GOT3 (cell line): ENCODE data around the gene OMP.

ENCODE experiments used
- DNase-seq: peaks from one replicate; lab custom pipeline; 2025; ENCODE audit warnings: mixed read lengths; lab: John Stamatoyannopoulos, UW

OMP gene

DNA sequence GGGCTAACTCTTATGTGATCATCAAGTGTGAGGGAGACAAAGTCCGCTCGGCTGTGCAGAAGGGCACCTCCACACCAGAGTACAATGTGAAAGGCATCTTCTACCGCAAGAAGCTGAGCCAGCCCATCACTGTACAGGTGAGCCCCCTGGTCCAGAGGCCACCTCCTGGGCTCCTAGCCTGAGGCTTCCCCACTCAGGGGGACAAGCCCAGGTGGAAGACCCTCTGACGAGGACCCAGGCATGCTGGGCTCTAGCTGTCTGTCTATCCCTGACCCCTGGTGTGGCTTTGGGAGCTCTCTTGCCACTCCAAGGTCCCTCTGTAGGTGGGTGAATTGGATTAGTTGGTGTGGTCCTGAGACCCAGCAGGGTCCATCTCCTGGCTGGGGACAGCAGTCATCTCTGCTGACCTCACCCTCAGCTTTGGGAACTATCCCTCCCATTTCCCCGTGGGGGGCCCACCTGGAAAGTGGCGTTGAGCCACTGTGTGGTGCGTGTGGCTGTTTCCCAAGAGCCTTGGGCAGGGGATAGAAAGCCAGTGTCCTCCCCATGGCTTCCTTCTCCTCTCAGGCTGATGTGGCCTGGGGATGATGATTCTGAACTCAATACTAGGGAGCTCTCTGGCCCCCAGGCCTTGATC is 20.1 kb downstream of the OMP start:
- no peak for DNase-seq

DNA sequence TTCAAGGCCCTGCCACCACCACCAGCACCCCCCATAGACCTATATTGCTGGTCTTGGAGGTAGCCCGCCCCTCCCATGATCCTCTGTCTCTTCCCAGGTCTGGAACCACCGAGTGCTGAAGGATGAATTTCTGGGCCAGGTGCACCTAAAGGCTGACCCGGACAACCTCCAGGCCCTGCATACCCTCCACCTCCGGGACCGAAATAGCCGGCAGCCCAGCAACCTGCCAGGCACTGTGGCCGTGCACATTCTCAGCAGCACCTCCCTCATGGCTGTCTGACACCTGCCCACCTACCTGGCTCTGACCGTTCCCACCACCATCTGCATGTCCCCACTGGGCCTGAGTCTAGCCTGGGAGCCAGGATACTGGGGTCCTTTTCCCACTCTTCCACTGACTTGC is 21.0 kb downstream of the OMP start:
- no peak for DNase-seq

DNA sequence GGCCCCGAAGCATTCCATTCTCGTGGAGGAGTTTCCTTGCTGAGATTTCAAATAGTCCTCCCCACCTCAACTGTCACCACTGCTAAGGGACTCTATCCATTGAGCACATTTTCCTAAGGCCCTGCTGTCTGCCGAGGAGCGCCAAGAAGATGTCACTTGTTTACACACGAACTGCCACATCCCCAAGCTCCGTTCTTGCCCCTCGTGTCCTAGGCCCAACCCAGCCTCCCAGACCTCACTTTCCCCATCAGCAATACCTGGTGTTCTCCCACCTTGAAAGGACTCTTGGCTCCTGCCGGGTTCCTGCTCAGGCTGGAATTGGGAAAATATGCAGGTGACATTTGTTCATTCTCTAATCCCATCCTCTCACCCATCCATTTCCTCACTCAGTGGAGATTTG is 21.4 kb downstream of the OMP start:
- no peak for DNase-seq

DNA sequence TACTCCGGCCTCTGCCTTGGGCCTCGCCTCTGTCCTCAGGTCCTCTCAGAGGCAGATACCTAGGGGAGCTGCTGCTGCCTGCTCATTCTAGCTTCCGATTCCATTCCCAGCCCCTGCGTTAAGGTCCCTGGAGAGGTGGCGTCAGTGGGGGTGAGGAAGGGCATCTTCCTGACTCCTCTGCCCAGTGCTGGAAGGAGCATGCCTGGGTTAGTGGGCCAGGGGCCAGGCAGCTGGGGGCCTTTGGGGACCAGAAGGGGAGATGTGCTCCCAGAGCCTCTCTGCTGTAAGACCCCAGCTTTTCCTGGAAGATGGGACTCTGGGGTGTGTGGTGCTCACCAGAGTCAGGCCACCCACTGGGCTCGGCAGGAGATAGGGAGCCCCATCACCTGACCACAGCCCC is 21.8 kb downstream of the OMP start:
- DNase-seq = no peak

DNA sequence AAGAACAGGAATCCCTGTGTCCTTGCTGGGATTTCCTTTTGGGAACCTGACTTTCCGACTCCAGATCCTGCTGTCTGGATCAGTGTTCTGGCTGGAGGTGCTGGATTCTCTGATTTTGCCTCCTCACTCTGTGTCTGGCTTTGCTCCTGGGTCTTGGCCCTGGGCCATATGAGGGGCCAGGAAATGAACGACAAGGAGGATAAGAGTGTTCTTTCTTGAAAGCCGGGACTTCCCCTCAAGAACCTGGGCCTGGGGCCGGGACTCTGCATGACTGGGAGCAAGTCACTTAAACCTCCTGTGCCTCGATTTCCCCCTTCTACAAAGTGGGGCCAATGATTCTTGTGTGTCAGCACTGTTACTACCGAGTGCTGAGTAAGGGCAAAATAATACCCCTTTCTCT is 22.6 kb downstream of the OMP start:
- DNase-seq = no peak

DNA sequence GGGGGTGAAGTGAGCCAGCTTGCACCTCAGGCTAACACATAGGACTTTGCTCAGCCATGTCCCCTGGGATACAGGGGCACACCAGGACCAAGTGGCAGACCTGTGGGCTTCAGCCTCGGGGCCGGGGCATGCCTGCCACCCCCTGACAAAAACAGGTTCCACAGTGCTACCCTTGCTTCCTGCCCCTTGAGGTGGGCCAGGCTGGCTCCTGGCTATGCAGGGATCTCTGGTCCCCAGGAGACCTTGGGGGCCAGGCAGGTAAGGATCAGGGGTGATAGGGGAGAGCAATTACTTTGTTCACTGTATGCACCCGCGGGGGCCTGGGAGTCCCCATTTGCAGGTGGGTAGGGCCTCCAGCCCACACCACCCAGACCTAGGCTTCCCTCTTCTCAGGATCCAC is 23.1 kb downstream of the OMP start:
- no peak for DNase-seq

DNA sequence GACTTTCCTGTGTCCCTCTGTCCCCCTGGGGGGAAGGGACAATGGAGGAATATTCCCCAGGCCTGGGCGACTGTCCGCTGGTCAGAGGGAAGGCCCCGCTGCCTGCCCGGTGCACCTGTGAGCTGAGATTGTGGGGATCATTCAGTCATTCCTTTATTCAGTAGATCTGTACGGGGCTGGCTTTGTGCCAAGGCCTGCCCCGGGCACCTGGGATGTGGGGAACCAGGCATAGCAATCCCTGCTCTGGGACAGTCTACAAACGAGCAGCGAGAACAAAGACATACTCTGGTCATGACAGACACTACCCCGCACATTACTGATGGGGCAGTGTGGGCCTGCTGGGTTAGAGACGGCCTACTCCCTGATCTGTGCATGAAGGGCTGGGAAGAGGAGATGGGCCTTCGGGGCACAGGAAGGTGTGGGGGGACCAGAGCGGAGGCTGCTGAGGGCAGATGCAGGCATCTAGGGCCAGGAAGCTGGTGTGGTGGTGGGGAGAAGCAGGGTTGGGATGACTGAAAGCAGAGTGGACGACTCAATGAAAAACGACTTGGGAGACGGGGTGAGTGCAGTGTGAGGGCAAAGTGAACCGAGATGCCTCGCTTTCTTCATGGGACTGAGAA is 23.6 kb downstream of the OMP start:
- no peak for DNase-seq

DNA sequence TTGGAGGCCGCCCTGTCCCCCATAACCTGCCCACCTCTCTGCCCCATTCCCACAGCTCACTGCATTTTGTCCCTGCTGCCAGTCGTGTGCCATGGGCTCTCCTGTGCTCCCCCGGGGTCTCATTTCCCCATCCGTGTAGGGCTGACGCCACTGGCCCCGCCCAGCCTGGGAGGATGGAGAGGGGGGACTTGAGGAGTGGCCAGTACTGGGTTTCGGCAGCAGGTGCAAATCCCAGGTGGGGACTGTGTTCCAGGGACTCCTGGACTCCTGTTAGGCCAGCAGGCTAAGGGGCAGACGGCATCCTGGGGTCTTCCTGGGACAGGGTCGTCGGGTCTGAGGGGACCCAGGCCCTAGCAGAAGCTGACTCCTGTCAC is 24.2 kb downstream of the OMP start:
- DNase-seq = no peak

DNA sequence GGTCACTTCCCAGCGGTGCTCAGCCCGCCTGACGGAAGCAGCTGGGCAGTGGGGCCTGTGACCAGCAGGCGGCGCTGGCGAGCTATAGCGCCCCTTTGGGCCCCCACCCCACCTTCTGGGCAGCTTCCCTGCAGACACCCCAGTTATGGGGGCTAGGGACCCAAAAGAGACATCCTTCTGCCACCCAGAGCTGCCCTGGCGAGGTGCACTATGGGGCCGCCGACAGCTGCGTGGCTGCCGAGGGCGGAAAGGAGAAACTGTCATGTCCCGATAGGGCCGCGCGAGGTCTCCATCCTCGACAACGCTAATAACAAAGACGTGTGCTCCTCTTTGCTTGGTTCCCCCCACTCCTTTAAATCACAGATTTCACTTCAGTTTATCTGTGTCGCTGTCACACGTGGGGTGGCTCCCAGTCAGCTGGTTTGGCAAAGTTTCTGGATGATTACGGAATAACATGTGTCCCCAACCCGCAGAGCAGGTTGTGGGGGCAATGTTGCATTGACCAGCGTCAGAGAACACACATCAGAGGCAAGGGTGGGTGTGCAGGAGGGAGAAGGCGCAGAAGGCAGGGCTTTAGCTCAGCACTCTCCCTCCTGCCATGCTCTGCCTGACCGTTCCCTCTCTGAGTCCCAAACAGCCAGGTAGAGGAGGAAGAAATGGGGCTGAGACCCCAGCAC is 24.7 kb downstream of the OMP start:
- DNase-seq = no peak

DNA sequence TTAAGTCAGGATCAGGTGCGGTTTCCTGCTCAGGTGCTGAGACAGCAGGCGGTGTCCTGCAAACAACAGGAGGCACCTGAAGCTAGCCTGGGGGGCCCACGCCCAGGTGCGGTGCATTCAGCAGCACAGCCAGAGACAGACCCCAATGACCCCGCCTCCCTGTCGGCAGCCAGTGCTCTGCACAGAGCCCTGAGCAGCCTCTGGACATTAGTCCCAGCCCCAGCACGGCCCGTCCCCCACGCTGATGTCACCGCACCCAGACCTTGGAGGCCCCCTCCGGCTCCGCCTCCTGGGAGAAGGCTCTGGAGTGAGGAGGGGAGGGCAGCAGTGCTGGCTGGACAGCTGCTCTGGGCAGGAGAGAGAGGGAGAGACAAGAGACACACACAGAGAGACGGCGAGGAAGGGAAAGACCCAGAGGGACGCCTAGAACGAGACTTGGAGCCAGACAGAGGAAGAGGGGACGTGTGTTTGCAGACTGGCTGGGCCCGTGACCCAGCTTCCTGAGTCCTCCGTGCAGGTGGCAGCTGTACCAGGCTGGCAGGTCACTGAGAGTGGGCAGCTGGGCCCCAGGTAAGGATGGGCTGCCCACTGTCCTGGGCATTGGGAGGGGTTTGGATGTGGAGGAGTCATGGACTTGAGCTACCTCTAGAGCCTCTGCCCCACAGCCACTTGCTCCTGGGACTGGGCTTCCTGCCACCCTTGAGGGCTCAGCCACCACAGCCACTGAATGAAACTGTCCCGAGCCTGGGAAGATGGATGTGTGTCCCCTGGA is 25.5 kb downstream of the OMP start, which contains the start of gene MYO7A:
TSS of gene MYO7A (plus strand) at position 327 of the 772 bp plus-strand sequence. CDS start 2,389 bp downstream, outside the sequence.
- no peak for DNase-seq

DNA sequence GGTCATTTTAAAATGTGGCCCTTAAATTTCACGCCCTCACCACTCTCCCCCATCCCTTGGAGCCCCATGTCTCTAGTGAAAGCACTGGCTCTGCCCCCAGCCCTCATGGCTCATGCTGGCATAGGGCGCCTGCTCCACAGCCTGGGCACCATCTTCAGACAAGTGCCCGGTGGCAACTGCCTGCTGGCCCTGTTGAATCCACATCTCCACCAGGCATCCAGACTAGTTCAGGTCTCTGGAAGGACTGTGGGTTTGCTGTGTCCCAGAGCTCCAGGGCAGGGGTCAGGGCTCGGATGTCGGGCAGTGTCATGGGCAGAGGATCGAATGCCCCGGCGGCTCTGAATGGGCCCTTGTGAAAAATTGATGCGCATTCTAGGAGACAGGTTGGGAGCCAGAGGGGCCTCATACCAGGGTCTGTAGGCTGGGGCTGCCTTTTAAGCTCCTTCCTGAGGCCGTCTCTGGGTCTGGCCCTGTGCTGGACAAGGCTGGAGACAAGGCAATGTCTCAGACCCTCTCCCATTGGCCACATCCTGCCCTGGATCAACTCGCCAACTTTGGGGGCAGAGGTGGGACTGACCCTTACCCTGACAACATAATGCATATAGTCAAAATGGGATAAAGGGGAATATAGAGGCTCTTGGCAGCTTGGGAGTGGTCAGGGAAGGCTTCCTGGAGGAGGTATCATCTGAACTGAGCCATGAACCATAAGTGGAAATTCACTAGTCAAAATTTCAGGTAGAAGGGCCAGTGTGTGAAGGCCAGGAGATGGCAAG is 26.6 kb downstream of the OMP start:
- no peak for DNase-seq

DNA sequence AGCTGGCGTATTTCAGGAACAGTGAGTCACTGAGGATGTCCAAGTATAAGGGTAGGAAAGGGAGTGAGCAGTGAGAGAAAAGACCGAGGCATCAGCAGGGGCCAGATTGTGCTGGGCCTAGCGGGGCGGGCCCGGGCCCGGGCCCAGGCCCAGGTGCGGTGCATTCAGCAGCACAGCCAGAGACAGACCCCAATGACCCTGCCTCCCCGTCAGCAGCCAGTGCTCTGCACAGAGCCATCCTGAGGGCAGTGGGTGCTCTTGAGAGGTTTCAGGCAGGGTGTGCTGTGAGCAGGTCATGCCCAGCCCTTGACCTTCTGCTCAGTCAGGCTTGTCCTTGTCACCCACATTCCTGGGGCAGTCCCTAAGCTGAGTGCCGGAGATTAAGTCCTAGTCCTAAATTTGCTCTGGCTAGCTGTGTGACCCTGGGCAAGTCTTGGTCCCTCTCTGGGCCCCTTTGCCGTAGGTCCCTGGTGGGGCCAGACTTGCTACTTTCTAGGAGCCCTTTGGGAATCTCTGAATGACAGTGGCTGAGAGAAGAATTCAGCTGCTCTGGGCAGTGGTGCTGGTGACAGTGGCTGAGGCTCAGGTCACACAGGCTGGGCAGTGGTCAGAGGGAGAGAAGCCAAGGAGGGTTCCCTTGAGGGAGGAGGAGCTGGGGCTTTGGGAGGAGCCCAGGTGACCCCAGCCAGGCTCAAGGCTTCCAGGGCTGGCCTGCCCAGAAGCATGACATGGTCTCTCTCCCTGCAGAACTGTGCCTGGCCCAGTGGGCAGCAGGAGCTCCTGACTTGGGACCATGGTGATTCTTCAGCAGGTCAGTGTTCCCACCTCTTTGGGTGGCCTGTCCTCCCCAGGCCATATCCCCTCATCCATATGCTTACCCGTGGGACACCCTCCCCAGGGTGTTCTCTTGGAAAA is 27.5 kb downstream of the OMP start:
- DNase-seq = no peak

DNA sequence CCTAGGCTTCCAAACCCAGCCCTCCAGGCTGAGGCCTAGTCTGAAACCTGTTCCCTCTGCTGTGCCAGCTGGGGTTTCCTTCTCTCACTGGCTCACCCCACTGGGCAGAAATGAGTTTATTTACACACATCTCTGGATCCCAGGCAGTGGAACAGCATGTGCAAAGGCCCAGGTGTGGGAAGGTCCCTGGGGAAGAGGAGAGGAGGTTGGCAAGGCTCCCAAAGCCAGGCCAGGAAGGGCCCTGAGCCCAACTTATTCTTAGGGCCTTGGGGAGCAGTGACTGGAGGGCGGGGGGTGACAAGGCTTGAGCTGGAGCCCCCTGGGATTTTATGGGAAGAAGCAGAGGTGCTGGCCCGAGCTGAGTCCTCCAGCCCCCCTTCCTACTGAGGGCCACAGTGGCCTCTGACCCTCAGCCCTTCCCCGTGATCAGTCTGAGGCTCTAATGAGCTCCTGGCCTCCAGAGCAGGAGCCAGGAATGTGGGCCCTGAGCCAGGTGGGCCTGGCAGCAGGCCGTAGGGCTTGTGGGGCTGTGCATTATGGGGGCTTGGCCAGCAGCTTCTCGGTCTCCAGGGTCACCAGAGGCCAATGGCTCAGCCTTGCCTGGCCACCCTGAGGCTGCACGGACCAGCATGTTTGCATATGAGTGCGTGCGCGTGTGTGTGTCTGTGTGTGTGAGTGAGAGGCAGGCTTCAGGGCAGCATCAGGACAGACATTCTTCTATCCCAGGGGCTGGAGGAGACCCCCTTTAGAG is 28.3 kb downstream of the OMP start:
- no peak for DNase-seq

DNA sequence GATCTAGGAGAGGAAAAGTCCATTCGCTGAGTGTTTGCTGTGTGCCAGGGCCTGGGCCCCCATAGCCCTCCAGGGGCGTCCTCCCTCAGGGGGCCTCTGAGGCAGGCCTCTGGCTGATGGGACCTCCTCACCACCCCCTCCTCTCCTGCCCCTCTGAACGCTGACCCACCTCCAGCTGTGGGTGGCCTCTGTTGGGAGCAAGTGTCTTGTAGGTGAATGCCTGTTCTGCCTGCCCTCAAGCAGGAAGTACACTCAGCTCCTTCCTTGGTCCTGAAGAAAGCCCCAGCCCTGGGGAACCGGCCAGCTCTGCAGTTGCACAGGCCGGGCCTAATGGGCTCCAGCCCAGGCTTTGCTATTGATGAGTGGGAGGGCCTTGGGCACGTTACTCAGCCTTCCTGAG is 28.9 kb downstream of the OMP start:
- no peak for DNase-seq

DNA sequence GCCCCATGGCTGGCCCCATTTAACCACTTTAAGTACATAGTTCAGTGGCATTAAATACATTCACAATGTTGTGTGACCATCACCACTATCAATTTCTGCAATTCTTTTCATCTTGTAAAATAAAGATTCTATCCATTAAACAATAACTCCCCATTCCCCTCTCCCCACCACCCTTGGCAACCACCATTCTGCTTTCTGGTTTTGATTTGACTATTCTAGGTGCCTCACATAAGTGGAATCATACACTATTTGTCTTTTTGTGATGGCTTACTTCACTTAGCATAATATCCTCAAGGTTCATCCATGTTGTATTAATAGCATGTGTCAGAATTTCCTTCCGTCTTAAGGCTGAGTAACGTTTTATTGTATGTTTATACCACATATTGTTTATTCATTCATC is 32.4 kb downstream of the OMP start:
- DNase-seq = no peak

DNA sequence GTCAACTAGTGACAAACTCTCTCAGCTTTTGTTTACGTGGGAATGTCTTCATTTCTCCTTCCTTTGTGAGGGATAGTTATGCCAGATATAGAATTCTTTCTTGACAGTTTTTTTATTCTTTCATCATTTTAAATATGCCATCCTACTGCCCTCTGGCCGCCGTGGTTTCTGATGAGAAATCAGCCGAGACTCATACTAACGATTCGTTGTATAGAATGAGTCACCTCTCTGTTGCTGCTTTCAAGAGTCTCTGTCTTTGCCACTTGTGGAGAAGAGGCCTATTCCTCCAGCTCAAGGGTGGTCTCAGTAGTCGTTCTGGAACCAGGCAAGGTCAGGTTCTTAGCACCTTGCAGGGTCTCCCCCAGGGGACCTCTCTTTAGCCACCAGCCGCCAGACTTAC is 33.4 kb downstream of the OMP start:
- DNase-seq = no peak

DNA sequence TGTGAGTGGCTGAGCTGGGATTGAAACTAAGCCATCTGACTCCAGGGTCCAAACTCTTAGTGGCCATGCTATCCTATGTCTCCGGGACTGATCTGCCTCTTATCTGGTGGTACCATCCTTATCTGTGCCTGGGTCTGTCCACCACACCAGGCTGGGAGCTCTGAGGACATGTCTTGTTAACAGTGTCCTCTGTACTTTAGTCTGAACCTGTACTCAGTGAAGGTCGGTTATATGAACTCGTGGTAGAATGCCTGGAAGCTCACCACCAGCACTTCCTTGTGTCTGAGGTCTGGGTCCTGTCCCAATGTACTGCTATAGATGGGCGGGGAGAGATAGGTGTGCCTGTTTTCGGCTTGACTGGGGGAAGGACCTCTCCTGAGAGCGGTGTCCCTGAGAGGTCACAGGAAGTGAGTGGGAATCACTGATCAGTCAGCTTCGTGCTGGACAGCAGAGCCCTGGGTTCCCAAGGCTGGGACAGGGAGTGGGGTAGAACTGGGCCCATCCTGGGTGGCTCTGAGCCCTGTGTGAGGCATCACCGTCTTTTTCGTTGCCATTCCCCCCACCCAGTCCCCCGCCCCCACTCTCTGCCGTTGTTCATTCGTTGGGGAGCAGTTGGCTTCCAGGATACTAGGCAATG is 34.3 kb downstream of the OMP start:
- DNase-seq = no peak

DNA sequence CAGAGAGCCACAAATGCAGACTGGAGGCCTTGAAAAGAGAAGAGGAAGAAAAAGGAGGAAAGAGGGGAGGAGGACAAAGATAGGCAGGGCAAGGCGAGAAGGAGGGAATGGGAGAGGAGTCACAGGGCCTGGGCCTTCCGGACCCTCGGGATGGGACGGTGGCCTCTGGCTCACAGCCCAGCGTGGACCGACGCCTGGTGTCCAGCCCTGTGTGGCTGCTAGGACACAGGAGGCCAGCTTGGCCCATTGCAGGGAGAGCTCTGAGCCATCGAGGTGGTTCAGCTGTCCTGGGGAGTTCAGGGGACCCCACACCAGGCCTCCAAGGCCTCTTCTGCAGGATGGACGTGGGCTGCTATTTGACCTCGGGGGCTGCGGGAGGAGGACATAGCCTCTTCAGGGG is 34.8 kb downstream of the OMP start:
- DNase-seq = no peak

DNA sequence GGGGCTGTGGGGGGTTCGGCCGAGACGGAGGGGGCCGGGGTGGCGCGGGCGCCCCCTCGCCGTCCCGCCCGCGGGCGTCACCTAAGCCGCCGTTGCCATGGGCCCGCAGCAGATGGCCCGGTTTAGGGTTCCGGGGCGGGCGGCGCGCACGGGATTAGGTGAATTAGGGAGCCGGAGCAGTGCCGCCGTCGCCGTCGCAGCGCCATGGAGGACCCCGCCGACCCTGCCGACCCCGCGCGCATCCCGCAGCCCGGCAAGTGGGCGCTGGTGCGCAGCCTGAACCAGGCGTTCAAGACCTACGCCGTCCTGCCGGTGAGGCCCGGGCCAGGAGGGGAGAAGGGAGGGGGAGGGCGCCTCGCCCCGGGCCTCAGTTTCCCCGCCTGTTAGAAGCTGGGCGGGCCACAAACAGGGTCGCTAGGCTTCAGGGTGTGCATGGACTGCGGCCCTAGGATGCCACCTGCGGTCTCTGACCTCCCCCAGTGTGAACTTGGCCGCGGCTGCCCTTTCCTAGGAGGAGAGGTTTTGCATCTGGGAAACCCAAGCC is 35.5 kb downstream of the OMP start:
- no peak for DNase-seq
